Amniotic epithelial cell (primary cell): ENCODE data around the gene NCLN.
"Not testable (repeated sequence)": the region's sequence is repeated elsewhere in the genome, so short reads cannot be mapped to it uniquely, and the experiment has no call there.

ENCODE experiments used
- DNase-seq: peaks from one replicate; pipeline ENCODE4 v3.0.0-alpha.2; 2010; ENCODE audit warnings: low read depth

Gene NCLN

DNA sequence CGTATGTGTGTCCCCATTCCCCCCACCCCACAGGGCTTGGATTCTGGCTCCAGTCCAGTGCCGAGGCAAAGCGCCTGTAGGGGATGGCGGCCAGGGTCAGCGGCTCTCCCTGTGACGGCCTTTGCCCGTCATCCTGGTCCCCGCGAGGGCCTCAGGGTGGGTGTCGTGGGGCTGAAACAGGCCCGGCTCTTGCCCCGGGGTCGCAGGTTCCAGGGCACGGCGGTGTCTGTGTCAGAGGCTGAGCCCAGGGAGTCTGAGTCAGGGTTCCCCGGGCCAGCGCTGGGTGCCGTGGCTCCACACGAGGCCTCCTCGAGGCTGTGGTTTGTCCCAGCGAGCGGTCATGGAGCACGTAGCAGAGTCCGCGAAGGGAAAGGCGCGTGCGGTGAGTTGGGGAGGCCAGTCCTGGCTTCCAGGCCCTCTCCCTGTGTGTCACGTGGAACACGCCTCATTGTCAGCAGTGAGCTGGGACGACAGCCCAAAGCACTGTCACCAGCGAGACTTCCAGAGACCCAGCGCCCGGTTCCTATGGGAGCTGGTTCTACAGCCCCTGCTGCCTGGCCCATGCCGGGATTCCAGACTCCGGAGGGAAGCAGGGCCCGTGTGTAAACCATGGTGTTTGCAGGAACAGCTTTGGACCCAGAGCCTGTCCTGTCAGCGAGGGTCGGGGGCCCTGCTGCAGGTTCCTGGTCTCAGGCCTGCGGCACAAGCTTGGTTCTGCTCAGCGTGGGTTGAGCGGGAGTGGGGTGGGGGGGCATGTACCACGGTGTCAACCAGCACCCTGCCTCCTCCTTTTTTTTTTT lies 13.4 kb downstream of the NCLN start:
- DNase-seq, result no peak

DNA sequence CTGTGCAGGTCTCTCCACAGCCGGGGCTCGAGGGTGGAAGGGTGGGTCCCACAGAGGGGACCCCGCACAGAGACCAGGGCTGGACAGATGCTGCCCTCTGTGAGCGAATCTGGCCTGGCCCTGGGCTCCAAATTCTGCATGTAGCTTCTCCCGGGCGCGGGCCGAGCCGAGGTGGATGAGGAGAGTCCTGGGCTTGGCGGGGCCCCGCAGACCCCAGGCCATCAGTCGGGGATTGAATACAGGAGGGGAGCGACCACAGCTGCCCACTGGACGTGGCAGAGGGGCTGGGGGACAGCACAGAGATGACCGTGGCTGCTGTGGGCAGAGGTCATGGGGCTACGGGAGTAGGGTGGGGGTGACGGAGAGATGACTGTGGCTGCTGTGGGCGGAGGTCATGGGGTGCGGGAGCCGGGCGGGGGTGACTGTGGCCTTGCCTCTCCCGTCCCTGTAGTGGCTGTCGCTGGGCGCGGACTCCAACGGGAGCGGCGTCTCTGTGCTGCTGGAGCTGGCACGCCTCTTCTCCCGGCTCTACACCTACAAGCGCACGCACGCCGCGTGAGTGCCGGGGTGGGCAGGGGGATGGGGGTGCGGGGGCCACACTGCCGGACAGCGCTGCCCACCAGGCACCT lies 15.5 kb downstream of the NCLN start:
- DNase-seq, result no peak

DNA sequence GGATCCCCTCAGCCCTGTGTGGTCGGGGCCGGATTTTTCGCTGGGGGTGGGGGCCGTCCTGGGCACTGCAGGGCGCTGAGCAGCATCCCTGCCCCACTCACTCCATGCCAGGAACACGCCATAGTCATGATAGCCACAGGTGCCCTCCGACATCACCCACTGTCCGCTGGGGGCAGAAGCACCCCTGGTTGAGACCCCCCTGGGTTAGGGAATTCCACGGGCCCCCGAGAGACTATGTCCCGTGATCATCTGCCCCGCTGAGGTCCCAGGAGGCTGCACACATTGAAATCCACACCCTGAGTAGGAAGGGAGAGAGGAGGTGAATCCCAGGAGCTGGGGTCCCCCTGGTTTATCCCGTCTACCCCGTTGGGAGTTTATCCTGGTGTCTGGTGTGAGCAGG lies 16.2 kb downstream of the NCLN start:
- no peak for DNase-seq

DNA sequence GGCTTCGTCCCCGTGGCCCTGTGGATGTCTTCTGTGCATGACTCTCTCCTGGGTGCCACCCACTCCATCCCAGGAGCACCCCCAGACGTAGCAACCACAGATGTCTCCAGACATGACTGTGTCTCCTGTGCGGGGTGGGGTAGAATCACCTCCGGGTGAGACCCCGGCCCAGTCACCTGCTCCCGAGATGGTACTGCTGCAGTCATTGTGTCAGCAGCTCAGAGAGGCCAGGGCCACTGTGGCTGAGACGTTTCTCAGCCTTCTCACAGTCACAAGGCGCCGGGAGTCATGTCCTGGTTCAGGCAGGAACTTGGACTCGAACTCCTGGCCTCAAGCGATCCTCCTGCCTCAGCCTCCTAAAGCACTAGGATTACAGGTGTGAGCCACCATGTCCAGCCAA lies 16.6 kb downstream of the NCLN start:
- no peak for DNase-seq

DNA sequence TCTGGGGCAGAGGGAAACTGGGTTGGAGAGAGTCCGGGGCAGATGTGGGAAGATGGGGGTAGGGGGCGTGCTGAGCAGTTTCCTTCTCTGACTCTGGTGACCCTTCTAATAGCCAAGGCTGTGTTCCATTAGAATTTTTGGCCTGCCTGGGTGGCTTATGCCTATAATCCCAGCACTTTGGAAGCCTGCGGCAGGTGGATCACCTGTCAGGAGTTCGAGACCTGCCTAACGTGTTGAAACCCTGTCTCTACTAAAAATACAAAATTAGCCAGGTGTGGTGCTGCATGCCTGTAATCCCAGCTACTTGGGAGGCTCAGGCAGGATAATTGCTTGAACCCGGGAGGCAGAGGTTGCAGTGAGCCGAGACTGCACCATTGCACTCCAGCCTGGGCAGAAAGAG lies 17.2 kb downstream of the NCLN start:
- DNase-seq, result not testable (repeated sequence)

DNA sequence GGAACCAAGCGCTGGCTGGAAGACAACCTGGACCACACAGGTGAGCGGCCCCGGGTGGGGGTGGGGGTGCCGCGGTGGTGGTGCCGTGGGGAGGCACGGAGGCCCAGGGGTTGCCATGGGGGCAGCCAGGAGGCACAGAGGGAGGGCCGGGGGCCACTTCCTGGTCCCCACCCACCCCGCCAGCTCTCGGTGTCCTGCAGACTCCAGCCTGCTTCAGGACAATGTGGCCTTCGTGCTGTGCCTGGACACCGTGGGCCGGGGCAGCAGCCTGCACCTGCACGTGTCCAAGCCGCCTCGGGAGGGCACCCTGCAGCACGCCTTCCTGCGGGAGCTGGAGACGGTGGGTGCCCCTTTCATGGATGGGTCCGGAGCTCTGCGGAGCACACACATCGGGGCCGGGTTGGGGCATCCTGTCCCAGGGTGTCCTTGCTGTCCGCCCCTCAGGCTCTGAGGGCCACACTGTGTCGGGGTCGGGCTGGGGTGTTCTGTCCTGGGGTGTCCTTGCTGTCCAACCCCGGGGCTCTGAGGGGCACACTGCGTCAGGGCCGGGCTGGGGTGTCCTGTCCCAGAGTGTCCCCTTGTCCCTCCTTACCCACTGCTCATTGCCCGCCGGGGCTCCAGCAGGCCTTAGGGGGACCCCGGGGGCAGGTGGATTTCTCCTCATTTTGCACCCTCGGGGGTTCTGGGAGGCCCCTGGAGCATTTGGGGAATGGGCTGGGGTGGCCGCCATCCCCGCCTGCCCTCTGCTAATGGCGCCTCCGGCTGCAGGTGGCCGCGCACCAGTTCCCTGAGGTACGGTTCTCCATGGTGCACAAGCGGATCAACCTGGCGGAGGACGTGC lies 18.3 kb downstream of the NCLN start:
- no peak for DNase-seq

DNA sequence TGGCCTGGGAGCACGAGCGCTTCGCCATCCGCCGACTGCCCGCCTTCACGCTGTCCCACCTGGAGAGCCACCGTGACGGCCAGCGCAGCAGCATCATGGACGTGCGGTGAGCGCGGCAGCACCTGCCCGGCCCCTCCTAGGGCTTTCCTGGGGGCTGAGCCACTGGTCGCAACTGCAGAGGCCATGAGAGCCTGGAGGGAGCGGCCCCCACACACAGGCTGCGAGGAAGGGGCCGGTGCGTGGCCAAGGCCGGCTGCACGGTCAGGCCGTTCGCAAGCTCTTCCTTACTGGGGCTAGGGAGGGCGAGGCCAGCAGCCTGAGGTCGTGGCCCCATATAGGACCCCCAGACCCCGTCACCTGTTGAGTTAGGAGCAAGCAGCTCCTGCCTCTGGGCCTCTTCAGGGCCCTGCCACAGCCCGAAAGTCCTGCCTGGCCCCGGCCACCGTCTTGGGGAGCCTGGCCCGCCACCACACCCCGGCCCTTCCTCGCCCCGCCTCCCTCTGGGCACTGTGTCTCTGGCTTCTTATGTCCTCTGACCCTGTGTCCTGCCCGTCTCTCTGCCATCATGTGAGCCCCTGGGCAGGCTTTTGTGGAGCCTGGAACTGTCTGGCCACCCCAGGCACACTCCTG lies 19.0 kb downstream of the NCLN start:
- no peak for DNase-seq

DNA sequence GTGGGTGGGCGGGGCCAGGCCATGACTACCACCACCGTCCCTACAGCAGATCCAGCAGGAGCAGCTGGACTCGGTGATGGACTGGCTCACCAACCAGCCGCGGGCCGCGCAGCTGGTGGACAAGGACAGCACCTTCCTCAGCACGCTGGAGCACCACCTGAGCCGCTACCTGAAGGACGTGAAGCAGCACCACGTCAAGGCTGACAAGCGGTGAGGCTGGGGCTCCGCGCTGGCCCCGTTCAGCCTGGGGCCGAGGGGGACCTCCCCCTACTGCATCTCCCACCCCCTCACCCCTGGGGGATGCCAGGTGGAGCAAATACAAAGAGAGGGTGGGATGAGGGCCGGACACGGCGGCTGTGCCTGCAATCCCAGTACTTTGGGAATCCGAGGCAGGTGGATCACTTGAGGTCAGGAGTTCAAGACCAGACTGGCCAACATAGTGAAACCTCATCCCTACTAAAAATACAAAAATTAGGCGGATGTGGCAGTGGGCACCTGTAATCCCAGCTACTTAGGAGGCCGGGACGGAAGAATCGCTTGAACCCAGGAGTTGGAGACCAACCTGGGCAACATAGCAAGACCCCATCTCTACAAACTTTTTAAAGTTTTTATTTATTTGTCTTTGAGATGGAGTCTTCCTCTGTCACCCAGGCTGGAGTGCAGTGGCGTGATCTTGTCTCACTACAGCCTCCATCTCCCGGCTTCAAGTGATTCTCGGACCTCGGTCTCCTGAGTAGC lies 20.7 kb downstream of the NCLN start:
- no peak for DNase-seq

DNA sequence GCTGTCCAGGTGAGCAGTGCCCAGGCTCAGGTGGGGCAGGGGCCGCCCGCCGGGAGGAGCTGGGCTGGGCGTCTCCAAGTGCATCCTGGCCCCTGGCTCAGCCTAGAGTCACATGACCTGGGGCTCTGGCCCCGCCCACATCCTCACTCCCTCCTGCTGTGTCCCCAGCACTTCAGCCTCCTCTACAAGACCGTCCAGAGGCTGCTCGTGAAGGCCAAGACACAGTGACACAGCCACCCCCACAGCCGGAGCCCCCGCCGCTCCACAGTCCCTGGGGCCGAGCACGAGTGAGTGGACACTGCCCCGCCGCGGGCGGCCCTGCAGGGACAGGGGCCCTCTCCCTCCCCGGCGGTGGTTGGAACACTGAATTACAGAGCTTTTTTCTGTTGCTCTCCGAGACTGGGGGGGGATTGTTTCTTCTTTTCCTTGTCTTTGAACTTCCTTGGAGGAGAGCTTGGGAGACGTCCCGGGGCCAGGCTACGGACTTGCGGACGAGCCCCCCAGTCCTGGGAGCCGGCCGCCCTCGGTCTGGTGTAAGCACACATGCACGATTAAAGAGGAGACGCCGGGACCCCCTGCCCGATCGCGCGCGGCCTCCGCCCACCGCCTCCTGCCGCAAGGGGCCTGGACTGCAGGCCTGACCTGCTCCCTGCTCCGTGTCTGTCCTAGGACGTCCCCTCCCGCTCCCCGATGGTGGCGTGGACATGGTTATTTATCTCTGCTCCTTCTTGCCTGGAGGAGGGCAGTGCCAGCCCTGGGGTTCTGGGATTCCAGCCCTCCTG lies 21.9 kb downstream of the NCLN start:
- no peak for DNase-seq

DNA sequence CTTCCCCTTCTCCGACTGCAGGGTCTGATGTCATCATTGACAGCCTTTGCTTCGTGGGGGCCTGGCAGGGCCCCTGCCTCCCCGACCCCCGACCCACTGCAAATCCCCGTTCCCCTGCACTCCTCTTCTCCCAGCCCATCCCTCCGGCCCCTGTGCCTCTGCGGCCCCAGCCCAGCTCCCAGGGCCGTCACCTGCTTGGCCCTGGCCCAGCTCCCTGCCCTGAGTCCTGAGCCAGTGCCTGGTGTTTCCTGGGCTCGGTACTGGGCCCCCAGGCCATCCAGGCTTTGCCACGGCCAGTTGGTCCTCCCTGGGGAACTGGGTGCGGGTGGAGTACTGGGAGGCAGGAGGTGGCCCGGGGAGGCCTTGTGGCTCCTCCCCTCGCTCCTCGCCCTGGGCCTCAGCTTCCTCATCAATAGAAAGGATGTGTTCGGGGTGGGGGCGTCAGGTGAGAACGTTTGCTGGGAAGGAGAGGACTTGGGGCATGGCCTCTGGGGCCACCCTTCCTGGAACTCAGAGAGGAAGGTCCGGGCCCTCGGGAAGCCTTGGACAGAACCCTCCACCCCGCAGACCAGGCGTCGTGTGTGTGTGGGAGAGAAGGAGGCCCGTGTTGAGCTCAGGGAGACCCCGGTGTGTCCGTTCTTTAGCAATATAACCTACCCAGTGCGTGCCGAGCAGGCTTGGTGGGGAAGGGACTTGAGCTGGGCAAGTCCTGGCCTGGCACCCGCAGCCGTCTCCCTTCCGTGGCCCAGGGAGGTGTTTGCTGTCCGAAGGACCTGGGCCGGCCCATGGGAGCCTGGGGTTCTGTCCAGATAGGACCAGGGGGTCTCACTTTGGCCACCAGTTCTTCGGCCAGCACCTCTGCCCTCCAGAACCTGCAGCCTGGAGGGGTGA lies 22.8 kb downstream of the NCLN start:
- DNase-seq, result no peak

DNA sequence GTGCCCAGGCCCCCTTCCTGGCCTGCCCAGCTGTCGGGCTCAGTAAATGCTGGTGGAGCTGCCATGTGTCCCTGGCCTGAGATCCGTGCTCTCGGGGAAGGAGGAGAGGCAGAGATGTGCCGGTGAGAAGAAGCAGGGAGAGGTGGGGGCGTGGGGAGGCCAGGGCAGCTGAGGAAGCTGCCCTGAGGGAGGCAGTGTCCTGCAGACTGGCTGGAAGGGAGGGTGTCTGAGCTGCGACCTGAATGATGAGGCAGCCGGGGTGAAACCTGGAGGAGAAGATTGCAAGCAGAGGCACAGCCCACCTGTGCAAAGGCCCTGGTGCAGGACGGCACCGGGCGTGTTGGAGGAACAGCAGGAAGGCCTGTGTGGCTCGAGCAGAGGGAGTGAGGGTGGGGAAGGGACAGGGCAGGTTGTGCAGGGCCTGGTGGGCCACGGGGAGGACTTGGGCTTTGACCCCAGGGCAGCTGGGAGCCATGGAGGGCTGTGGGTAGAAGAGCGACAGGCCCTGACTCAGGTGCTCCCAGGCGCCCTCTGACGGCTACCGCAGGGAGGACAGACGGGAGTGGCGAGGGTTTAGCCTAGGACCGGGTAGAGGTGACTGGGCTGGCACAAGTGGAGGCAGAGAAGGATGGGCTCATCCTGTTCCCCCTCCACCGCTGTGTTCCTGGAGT lies 24.8 kb downstream of the NCLN start:
- peak; percentile 10 for DNase-seq

DNA sequence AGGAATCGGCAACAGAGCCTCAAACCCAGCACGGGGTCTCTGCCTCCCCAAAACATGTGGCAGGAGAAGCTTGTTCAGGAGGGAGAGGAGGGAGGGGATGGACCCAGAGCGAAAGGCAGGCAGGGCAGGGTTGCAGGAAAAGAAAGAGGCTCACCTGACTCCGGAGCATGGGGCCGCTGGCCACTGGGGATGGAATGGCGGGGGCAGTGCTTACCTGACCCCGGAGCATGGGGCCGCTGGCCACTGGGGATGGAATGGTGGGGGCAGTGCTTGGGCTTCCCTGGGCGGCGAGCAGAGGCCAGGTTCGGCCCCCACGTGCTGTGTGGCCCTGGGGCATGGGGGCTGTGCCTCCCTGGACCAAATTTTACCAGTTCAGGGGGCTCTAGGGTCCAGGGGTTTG lies 25.5 kb downstream of the NCLN start:
- DNase-seq, result no peak

DNA sequence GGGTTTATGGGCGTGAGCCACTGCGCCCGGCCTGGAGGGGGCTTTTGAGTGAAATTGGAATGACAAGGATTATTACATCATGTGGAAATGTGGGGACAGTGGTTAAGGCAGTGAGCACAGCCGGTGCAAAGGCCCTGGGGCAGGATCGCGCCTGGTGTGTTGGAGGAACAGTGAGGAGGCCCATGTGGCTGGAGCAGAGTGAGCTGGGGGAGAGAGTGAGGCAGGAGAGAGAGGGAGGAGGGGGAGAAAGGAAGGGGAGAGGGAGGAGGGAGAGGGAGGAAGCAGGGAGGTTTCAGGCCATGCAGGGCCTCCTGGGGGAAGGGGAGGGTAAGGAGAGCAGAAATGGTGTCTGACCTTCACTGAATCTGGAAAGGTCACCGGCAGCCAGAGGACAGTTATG lies 27.4 kb downstream of the NCLN start:
- DNase-seq, result no peak

DNA sequence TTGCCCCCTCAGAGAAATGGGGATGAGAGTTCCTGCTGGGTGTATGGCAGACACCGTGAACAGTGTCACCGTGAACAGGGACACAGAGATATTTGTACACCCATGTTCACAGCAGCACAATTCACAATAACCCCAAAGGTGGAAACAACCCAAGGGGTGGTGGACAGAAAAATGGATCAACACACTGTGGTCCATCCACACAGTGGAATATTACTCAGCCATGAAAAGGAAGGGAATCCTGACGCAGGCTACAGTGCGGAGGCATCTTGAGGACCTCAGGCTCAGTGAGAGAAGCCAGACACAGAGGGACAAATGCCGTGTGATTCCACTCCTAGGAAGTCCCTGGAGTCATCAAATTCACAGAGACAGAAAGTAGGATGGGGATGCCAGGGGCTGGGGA lies 31.1 kb downstream of the NCLN start:
- no peak for DNase-seq

DNA sequence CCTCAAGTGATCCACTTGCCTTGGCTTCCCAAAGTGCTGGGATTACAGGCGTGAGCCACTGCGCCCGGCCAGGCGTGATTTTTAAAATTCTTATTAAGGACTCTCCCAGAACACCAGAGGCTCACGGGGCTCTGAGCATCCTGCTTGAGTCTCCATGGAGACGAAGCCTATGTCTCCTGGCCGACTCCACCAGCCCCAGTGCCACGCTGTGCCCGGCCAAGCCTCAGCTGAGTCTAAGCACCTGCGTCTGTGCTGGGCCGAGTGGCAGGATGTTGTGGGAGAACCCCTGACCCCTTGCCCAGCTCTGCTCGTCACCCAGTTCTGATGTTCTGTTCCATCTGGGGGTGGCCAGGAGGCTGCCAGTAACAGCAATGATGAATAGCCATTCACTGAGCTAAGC lies 34.8 kb downstream of the NCLN start:
- DNase-seq, result no peak

DNA sequence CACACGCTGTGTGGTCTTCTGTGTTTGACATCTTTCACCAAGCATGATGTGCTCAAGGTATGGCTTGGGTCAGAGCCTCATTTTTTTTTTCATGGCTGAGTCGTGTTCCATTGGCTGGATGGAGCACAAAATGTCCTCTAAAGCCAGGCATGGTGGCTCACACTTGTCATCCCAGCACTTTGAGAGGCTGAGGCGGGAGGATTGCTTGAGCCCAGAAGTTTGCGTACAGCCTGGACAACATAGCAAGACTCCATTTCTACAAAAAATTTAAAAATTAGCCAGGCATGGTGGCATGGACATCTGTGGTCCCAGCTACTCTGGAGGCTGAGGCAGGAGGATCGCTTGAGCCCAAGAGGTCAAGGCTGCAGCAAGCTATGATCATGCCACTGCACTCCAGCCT lies 35.8 kb downstream of the NCLN start:
- DNase-seq, result not testable (repeated sequence)

DNA sequence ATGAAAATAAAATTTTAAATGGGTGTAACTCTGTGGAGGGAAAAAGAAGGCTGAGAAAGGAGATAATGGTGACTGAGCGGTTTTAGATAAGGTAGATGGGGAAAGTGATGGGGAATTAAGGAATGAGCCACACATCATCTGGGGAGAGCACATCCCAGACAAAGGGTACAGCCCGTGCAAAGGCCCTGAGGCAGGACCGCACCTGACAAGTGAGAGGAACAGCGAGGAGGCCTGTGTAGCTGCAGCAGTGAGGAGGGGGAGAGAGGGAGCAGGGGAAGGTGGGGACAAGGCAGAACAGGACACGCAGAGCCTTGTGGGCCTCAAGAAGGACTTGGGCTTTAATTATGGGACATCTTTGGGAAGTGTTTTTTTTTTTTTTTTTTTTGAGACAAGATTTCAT lies 37.0 kb downstream of the NCLN start:
- no peak for DNase-seq

DNA sequence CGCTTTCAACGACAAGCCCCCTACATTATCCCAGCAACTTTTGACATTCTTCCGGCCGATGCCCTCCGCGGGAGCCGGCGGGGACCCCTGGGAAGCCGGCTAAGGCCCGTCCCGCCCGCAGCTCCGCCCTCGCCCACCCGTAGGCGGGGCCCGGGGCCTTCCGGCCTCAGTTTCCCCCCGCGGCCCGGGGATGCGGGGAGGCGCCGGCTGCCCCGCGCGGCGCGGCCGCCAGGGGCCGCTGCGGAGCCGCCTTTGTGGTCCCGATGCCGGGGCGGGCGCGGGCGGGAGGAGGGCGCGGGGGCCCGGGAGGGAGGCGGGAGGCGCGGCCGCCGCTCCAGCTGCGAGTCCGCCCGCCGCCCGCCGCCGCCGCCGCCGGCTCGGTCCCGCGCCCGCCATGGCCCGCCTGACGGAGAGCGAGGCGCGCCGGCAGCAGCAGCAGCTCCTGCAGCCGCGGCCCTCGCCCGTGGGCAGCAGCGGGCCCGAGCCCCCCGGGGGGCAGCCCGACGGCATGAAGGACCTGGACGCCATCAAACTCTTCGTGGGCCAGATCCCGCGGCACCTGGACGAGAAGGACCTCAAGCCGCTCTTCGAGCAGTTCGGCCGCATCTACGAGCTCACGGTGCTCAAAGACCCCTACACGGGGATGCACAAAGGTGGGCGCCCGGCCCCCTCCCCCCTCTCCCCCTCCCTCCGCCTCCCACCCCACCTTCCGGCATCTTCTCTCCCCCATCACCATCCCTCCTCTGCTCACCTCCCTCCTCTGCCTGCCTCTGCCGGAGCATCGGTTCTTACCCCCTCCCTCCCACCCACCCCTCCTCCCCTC lies 38.8 kb downstream of the NCLN start, which contains the start of gene CELF5:
Gene CELF5 (plus strand): TSS at position 316 of the 823 bp plus-strand sequence. CDS start 79 bp downstream, at position 395.
- DNase-seq, result no peak

DNA sequence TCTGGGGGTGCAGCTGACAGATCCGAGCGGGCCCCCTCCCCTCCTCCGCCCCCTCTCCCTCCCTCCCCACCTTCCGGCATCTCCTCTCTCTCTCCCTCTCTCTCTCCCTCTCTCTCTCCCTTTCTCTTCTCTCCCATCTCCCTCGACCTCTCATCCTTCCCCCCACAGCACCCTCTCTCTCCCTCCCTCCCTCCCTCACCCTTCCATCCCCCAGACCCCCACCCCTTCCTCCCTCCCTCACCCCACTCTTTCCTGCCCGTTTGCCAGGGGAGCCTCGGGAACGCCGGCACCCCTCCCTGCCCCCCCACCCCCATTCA lies 39.4 kb downstream of the NCLN start:
- DNase-seq, result no peak
